GM19468 (cell line): ENCODE results near the gene ZNF492.
"Not testable (repeated sequence)": the region's sequence is repeated elsewhere in the genome, so short reads cannot be mapped to it uniquely, and the experiment has no call there.

Experiments used
- ATAC-seq: cut with Tn5 transposase; IDR thresholded peaks from one replicate; pipeline ENCODE4 v1.9.1; 2021; ENCODE audit warnings: mild to moderate bottlenecking, moderate library complexity, moderate number of reproducible peaks; ENCODE audit not compliant: unreplicated experiment; ENCODE audit errors: extremely low read depth

ZNF492 gene

GRCh38 chr19:22616659-22617058 lies 17.5 kb upstream of the ZNF492 start:
- ATAC-seq = no peak

- not testable (repeated sequence) for ATAC-seq
Measured at GRCh38 chr19:22617181-22617580, 16.9 kb upstream of the ZNF492 start.

GRCh38 chr19:22617614-22618320 lies 16.4 kb upstream of the ZNF492 start:
- no peak for ATAC-seq

GRCh38 chr19:22619371-22619770 lies 14.8 kb upstream of the ZNF492 start:
- no peak for ATAC-seq

GRCh38 chr19:22619932-22620331 lies 14.2 kb upstream of the ZNF492 start:
- ATAC-seq = no peak

- no peak for ATAC-seq
Measured at GRCh38 chr19:22620401-22620800, 13.7 kb upstream of the ZNF492 start.

GRCh38 chr19:22620912-22621311 lies 13.2 kb upstream of the ZNF492 start:
- ATAC-seq = no peak

- ATAC-seq = no peak
Measured at GRCh38 chr19:22622020-22622419, 12.1 kb upstream of the ZNF492 start.

- no peak for ATAC-seq
Measured at GRCh38 chr19:22622901-22623840, 11.0 kb upstream of the ZNF492 start.

- ATAC-seq = no peak
Measured at GRCh38 chr19:22623841-22624221, 10.3 kb upstream of the ZNF492 start.

- ATAC-seq = no peak
Measured at GRCh38 chr19:22625266-22626035, 8.7 kb upstream of the ZNF492 start.

- ATAC-seq = no peak
Measured at GRCh38 chr19:22627526-22627925, 6.6 kb upstream of the ZNF492 start.

GRCh38 chr19:22628401-22628800 lies 5.7 kb upstream of the ZNF492 start:
- no peak for ATAC-seq

- ATAC-seq = no peak
Measured at GRCh38 chr19:22634450-22634827, 315 bp downstream of the ZNF492 start.

GRCh38 chr19:22685493-22685892 lies 51.4 kb downstream of the ZNF492 start:
- not testable (repeated sequence) for ATAC-seq

- ATAC-seq = not testable (repeated sequence)
Measured at GRCh38 chr19:22702661-22703060, 68.5 kb downstream of the ZNF492 start.

- ATAC-seq = not testable (repeated sequence)
Measured at GRCh38 chr19:22703096-22703495, 69.0 kb downstream of the ZNF492 start.

GRCh38 chr19:22708983-22709382 lies 74.9 kb downstream of the ZNF492 start:
- ATAC-seq = no peak
